ENCODE measurements around the gene TRIM69.

Gene TRIM69

GRCh38 chr15:44710236-44711095, 25.9 kb upstream of the TRIM69 start:
- Histone ChIP-seq H3K4me2 (ENCODE audit: low read length) (peak overlapping the region; percentile 79), H3K9me3 (replicated peaks; ENCODE audit: low read length) (no peaks in the 10 kb centered on the region), H3K4me1 (ENCODE audit: control insufficient read depth, insufficient read depth, low read length) (peaks cover 6% of the 10 kb centered on the region), H3K27me3 (ENCODE audit: control insufficient read depth, insufficient read depth, low read length) (no peaks in the 10 kb centered on the region), H3K36me3 (ENCODE audit: insufficient read depth, low read length) (peaks cover 5% of the 10 kb centered on the region), H3K9ac (ENCODE audit: low read depth, low read length) (peak overlapping the region; percentile 97), H3K4me3 (ENCODE audit: low read length) (peak overlapping the region; percentile 92)

- Histone ChIP-seq H3K27me3 (ENCODE audit: control insufficient read depth, insufficient read depth, low read length) (no peaks in the 10 kb centered on the region), H3K9ac (ENCODE audit: low read depth, low read length) (peak within 1 kb of the TSS; percentile 97), H3K4me1 (ENCODE audit: control insufficient read depth, insufficient read depth, low read length) (peaks cover 6% of the 10 kb centered on the region), H3K4me2 (ENCODE audit: low read length) (peak within 1 kb of the TSS; percentile 79), H3K36me3 (ENCODE audit: insufficient read depth, low read length) (peaks cover 12% of the 10 kb centered on the region), H3K4me3 (ENCODE audit: low read length) (peak within 1 kb of the TSS; percentile 92), H3K9me3 (replicated peaks; ENCODE audit: low read length) (no peaks in the 10 kb centered on the region)
Measured at GRCh38 chr15:44711096-44711742, 25.1 kb upstream of the TRIM69 start, which contains the start of the genes B2M and PATL2. B2M (plus strand) TSS chr15:44711517; CDS start chr15:44711547, 30 bp downstream. PATL2 (minus strand) TSS chr15:44711323; CDS start chr15:44676490, 34,833 bp downstream.

GRCh38 chr15:44711743-44712345, 24.5 kb upstream of the TRIM69 start:
- Histone ChIP-seq H3K9ac (ENCODE audit: low read depth, low read length) (peak overlapping the region; percentile 97), H3K4me2 (ENCODE audit: low read length) (peak overlapping the region; percentile 79), H3K27me3 (ENCODE audit: control insufficient read depth, insufficient read depth, low read length) (no peaks in the 10 kb centered on the region), H3K4me3 (ENCODE audit: low read length) (peak overlapping the region; percentile 92), H3K9me3 (replicated peaks; ENCODE audit: low read length) (no peaks in the 10 kb centered on the region), H3K36me3 (ENCODE audit: insufficient read depth, low read length) (peaks cover 19% of the 10 kb centered on the region), H3K4me1 (ENCODE audit: control insufficient read depth, insufficient read depth, low read length) (peaks cover 6% of the 10 kb centered on the region)

- Histone ChIP-seq H3K9me3 (replicated peaks; ENCODE audit: low read length) (no peaks in the 10 kb centered on the region), H3K9ac (ENCODE audit: low read depth, low read length) (peak overlapping the region; percentile 97), H3K4me1 (ENCODE audit: control insufficient read depth, insufficient read depth, low read length) (peaks cover 6% of the 10 kb centered on the region), H3K36me3 (ENCODE audit: insufficient read depth, low read length) (peaks cover 25% of the 10 kb centered on the region), H3K27me3 (ENCODE audit: control insufficient read depth, insufficient read depth, low read length) (no peaks in the 10 kb centered on the region), H3K4me2 (ENCODE audit: low read length) (peak overlapping the region; percentile 79), H3K4me3 (ENCODE audit: low read length) (peak overlapping the region; percentile 92)
Measured at GRCh38 chr15:44712346-44713005, 23.9 kb upstream of the TRIM69 start.

- Histone ChIP-seq H3K27me3 (ENCODE audit: control insufficient read depth, insufficient read depth, low read length) (no peaks in the 10 kb centered on the region), H3K9me3 (replicated peaks; ENCODE audit: low read length) (no peaks in the 10 kb centered on the region), H3K9ac (ENCODE audit: low read depth, low read length) (peak overlapping the region; percentile 97), H3K4me2 (ENCODE audit: low read length) (peak overlapping the region; percentile 79), H3K4me3 (ENCODE audit: low read length) (peak overlapping the region; percentile 92), H3K36me3 (ENCODE audit: insufficient read depth, low read length) (peaks cover 33% of the 10 kb centered on the region), H3K4me1 (ENCODE audit: control insufficient read depth, insufficient read depth, low read length) (peaks cover 6% of the 10 kb centered on the region)
Measured at GRCh38 chr15:44713006-44713966, 23.0 kb upstream of the TRIM69 start.

GRCh38 chr15:44715142-44715796, 21.1 kb upstream of the TRIM69 start:
- H3K4me2 ChIP-seq (ENCODE audit: low read length): no peak overlapping the region
- H3K4me3 ChIP-seq (ENCODE audit: low read length): no peak overlapping the region
- peaks cover 6% of the 10 kb centered on the region for H3K4me1 ChIP-seq (ENCODE audit: control insufficient read depth, insufficient read depth, low read length)
- no peaks in the 10 kb centered on the region for H3K27me3 ChIP-seq (ENCODE audit: control insufficient read depth, insufficient read depth, low read length)
- H3K9ac ChIP-seq (ENCODE audit: low read depth, low read length): no peak overlapping the region
- no peaks in the 10 kb centered on the region for H3K9me3 ChIP-seq (replicated peaks; ENCODE audit: low read length)
- H3K36me3 ChIP-seq (ENCODE audit: insufficient read depth, low read length): peaks cover 39% of the 10 kb centered on the region

- Histone ChIP-seq H3K9me3 (replicated peaks; ENCODE audit: low read length) (no peaks in the 10 kb centered on the region), H3K4me2 (ENCODE audit: low read length) (no peak overlapping the region), H3K4me1 (ENCODE audit: control insufficient read depth, insufficient read depth, low read length) (peaks cover 6% of the 10 kb centered on the region), H3K36me3 (ENCODE audit: insufficient read depth, low read length) (peaks cover 39% of the 10 kb centered on the region), H3K27me3 (ENCODE audit: control insufficient read depth, insufficient read depth, low read length) (no peaks in the 10 kb centered on the region), H3K4me3 (ENCODE audit: low read length) (no peak overlapping the region), H3K9ac (ENCODE audit: low read depth, low read length) (no peak overlapping the region)
Measured at GRCh38 chr15:44715797-44716334, 20.5 kb upstream of the TRIM69 start.

- no peaks in the 10 kb centered on the region for H3K9me3 ChIP-seq (replicated peaks; ENCODE audit: low read length)
Measured at GRCh38 chr15:44716983-44717602, 19.2 kb upstream of the TRIM69 start.

GRCh38 chr15:44718180-44718926, 18.0 kb upstream of the TRIM69 start:
- Histone ChIP-seq H3K36me3 (ENCODE audit: insufficient read depth, low read length) (peaks cover 39% of the 10 kb centered on the region), H3K9ac (ENCODE audit: low read depth, low read length) (no peak overlapping the region), H3K27me3 (ENCODE audit: control insufficient read depth, insufficient read depth, low read length) (no peaks in the 10 kb centered on the region), H3K9me3 (replicated peaks; ENCODE audit: low read length) (no peaks in the 10 kb centered on the region), H3K4me1 (ENCODE audit: control insufficient read depth, insufficient read depth, low read length) (peaks cover 3% of the 10 kb centered on the region), H3K4me3 (ENCODE audit: low read length) (no peak overlapping the region), H3K4me2 (ENCODE audit: low read length) (no peak overlapping the region)

More at GRCh38 chr15:44716983-44717602, 19.2 kb upstream of the TRIM69 start:
- H3K4me1 ChIP-seq (ENCODE audit: control insufficient read depth, insufficient read depth, low read length): peaks cover 6% of the 10 kb centered on the region
- H3K27me3 ChIP-seq (ENCODE audit: control insufficient read depth, insufficient read depth, low read length): no peaks in the 10 kb centered on the region
- no peak overlapping the region for H3K4me2 ChIP-seq (ENCODE audit: low read length)
- H3K4me3 ChIP-seq (ENCODE audit: low read length): no peak overlapping the region
- peaks cover 39% of the 10 kb centered on the region for H3K36me3 ChIP-seq (ENCODE audit: insufficient read depth, low read length)
- no peak overlapping the region for H3K9ac ChIP-seq (ENCODE audit: low read depth, low read length)
